Measurements from ENCODE around the gene IGDCC3. TPM values are rescaled to one million over a fixed set of nuclear protein-coding genes. Genes with fewer than 3 reads are reported as not detected.
A peak's percentile ranks its signal among the peaks of the same experiment; 100 is the strongest.

The IGDCC3 gene
- total and polyA plus RNA-seq, 2 of the 8 experiments (the other 6 are each of a cell fraction or from before 2014, with no cell fraction given) = 26.8 to 45.7 TPM

GRCh38 chr15:65366122-65366892 lies 11.5 kb downstream of the IGDCC3 start:
- H2BK12ac ChIP-seq (ENCODE audit: low read depth, low read length) = 0 out of 2 replicates have a peak overlapping the region, but pooled peaks have one; percentile 60
- WGBS, 2 experiments (ENCODE audit: extremely low coverage in 1 of 2, insufficient coverage in 1 of 2, insufficient read length in 1 of 2, insufficient replicate concordance in 2 of 2, low coverage in 1 of 2, low lambda C conversion rate in 2 of 2, missing lambda C conversion rate in 1 of 2) = 56% methylated on average over 7 of the region's 7 CpGs; no CpG with 5 or more reads in 1 of the 2 experiments
- no peak overlapping the region for H3K27ac ChIP-seq (ENCODE audit: low read depth, low read length)
- POLR2A ChIA-PET (ENCODE audit: partially characterized antibody) = interaction anchor here (0.9 to 9.2 kb wide), 11 partner anchors 12 to 67 kb away, joined by 3 to 59 read pairs (median 8); partner anchors contain the start of genes IGDCC3 and RNU5B-1
- no peak overlapping the region for H3K4ac ChIP-seq (replicated peaks; ENCODE audit: insufficient read length, low read depth, low read length)
- DNase-seq (ENCODE audit: low read depth in 1 of 2, low spot score in 2 of 2) = no peak
- H3K23ac ChIP-seq (ENCODE audit: insufficient read length) = no peak overlapping the region
- H3K14ac ChIP-seq (ENCODE audit: insufficient read length) = no peak overlapping the region
- no peak for FAIRE-seq
- no peak overlapping the region for H3K9ac ChIP-seq (replicated peaks in 1 of 4; ENCODE audit: extremely low read depth in 1 of 4, low read depth in 3 of 4, low read length in 3 of 4)
- H2AFZ ChIP-seq (ENCODE audit: low read length) = no peak overlapping the region
- H3K4me3 ChIP-seq (ENCODE audit: extremely low read depth in 1 of 4, insufficient read depth in 2 of 4, low read depth in 3 of 4, low read length in 4 of 4) = no peak overlapping the region
- peaks cover 0 to 5% of the 10 kb centered on the region in 2 experiments; a peak in 1 of 4 replicates for H3K79me2 ChIP-seq (ENCODE audit: control insufficient read depth in 1 of 2, insufficient read depth in 2 of 2, low read length in 2 of 2)
- no peaks in the 10 kb centered on the region for H3K9me3 ChIP-seq (ENCODE audit: insufficient read depth in 2 of 2, low read depth in 1 of 2, low read length in 1 of 2)
- H2AK5ac ChIP-seq (ENCODE audit: low read depth, low read length) = no peak overlapping the region; the same call in 1 of the 2 replicates
- H4K5ac ChIP-seq (ENCODE audit: insufficient read length, low read depth, low read length) = no peak overlapping the region
- peaks cover 37 to 60% (median 47%) of the 10 kb centered on the region in 4 experiments for H3K4me1 ChIP-seq (replicated peaks in 1 of 4; ENCODE audit: control insufficient read depth in 3 of 4, insufficient read depth in 4 of 4, low read length in 3 of 4)
- H3K27me3 ChIP-seq (replicated peaks in 1 of 4; ENCODE audit: control insufficient read depth in 3 of 4, extremely low read depth in 1 of 4, insufficient read depth in 3 of 4, low read length in 3 of 4) = peaks cover 0 to 4% (median 0%) of the 10 kb centered on the region in 4 experiments; a peak in 1 of 7 replicates
- H3K4me2 ChIP-seq (ENCODE audit: insufficient read depth in 1 of 2, low read depth in 2 of 2, low read length in 2 of 2) = peak overlapping the region in 1 of 2 experiments; percentile 10; a peak in 2 of 4 replicates
- CTCF ChIA-PET (ENCODE audit: partially characterized antibody) = interaction anchor here (0.6 to 9.3 kb wide), 9 partner anchors 9 to 47 kb away, joined by 3 to 92 read pairs (median 6); no protein-coding TSS in a partner anchor
- H3K23me2 ChIP-seq (ENCODE audit: low read depth, low read length) = no peaks in the 10 kb centered on the region; the same call in 1 of the 2 replicates
- H4K8ac ChIP-seq (ENCODE audit: extremely low read depth, insufficient read depth, low read length) = no peak overlapping the region
- peak overlapping the region; percentile 86; the same call in 1 of the 2 replicates for H2BK20ac ChIP-seq (ENCODE audit: low read length)
- no peaks in the 10 kb centered on the region for H3K36me3 ChIP-seq (ENCODE audit: control insufficient read depth in 2 of 4, insufficient read depth in 4 of 4, low read length in 3 of 4)
- no peak overlapping the region for H2BK15ac ChIP-seq (ENCODE audit: low read length)
- no peaks in the 10 kb centered on the region for H4K20me1 ChIP-seq (replicated peaks in 1 of 2; ENCODE audit: control insufficient read depth in 1 of 2, insufficient read depth in 2 of 2, low read length in 2 of 2)
- peak overlapping the region; percentile 89; the same call in 1 of the 2 replicates for H2BK5ac ChIP-seq (ENCODE audit: low read depth, low read length)
- H3K79me1 ChIP-seq (ENCODE audit: low read depth, low read length) = no peaks in the 10 kb centered on the region; the same call in 1 of the 2 replicates
- no peak overlapping the region for H3K56ac ChIP-seq (replicated peaks; ENCODE audit: insufficient read length, low read depth, low read length)
- peak overlapping the region; percentile 87 for H3K18ac ChIP-seq (ENCODE audit: extremely low read depth, low read length)
- no peak overlapping the region for H2BK120ac ChIP-seq (replicated peaks; ENCODE audit: low read depth, low read length)
- peak overlapping the region; percentile 14 for H4K91ac ChIP-seq (replicated peaks; ENCODE audit: insufficient read length, low read length)
- TF ChIP-seq HDAC2 (IDR thresholded peaks at IDR 0.05; ENCODE audit: borderline replicate concordance in 1 of 2, low read depth in 2 of 2, low read length in 2 of 2) = no peak
- TF ChIP-seq BCL11A (IDR thresholded peaks at IDR 0.05; ENCODE audit: low read depth in 2 of 2, low read length in 2 of 2) = no peak
- no peak for TF ChIP-seq MAX (IDR thresholded peaks at IDR 0.05)
- no peak for TF ChIP-seq EP300 (IDR thresholded peaks at IDR 0.05; ENCODE audit: borderline replicate concordance in 1 of 2, low read depth in 2 of 2, low read length in 2 of 2)
- TF ChIP-seq CBX5 (IDR thresholded peaks at IDR 0.05; ENCODE audit: low read depth, low read length) = no peak
- no peak for TF ChIP-seq USF2 (IDR thresholded peaks at IDR 0.05; ENCODE audit: low read length)

All from H1 (cell line).